ENCODE measurements around the gene FAM181A. TPM values are rescaled to one million over a fixed set of nuclear protein-coding genes. Genes with fewer than 3 reads are reported as not detected.
A peak's percentile ranks its signal among the peaks of the same experiment; 100 is the strongest.

The FAM181A gene
- total RNA-seq, 1 donor from 2014 or later = not detected

GRCh38 chr14:93971635-93972027 is 44.5 kb downstream of the FAM181A start:
- Mint-ChIP-seq H3K4me1 (peaks cover 70% of the 10 kb centered on the region), H3K27ac (peak overlapping the region; percentile 89), H3K9me3 (no peaks in the 10 kb centered on the region), H3K4me3 (peak overlapping the region; percentile 89), H3K27me3 (peaks cover 16% of the 10 kb centered on the region), H3K36me3 (ENCODE audit: low read depth) (no peaks in the 10 kb centered on the region)
- ChIA-PET POLR2A (interaction anchor here (1.4 to 6.6 kb wide), 6 partner anchors 9 to 109 kb away, joined by 4 to 133 read pairs (median 12); partner anchors contain the start of genes DDX24 and IFI27L1), CTCF (interaction anchor here (0.7 to 13.3 kb wide), 10 partner anchors 11 to 54 kb away, joined by 3 to 498 read pairs (median 12); partner anchors contain the start of gene OTUB2)
- intact Hi-C loops (cut with micrococcal nuclease) = loop anchor here (1.0 to 10.0 kb wide), 4 partner anchors 12 to 767 kb away; partner anchors contain the start of genes GON7, OTUB2 and UBR7
- ATAC-seq (ENCODE audit: low read depth) (no peak), DNase-seq (no peak)
- TF ChIP-seq, protein P1, sequence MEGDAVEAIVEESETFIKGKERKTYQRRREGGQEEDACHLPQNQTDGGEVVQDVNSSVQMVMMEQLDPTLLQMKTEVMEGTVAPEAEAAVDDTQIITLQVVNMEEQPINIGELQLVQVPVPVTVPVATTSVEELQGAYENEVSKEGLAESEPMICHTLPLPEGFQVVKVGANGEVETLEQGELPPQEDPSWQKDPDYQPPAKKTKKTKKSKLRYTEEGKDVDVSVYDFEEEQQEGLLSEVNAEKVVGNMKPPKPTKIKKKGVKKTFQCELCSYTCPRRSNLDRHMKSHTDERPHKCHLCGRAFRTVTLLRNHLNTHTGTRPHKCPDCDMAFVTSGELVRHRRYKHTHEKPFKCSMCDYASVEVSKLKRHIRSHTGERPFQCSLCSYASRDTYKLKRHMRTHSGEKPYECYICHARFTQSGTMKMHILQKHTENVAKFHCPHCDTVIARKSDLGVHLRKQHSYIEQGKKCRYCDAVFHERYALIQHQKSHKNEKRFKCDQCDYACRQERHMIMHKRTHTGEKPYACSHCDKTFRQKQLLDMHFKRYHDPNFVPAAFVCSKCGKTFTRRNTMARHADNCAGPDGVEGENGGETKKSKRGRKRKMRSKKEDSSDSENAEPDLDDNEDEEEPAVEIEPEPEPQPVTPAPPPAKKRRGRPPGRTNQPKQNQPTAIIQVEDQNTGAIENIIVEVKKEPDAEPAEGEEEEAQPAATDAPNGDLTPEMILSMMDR (IDR thresholded peaks at IDR 0.05) = no peak

GRCh38 chr14:93972618-93973205 is 45.6 kb downstream of the FAM181A start:
- Mint-ChIP-seq H3K27me3 (peaks cover 23% of the 10 kb centered on the region), H3K36me3 (ENCODE audit: low read depth) (no peaks in the 10 kb centered on the region), H3K4me3 (peak overlapping the region; percentile 7), H3K4me1 (peaks cover 65% of the 10 kb centered on the region), H3K9me3 (no peaks in the 10 kb centered on the region), H3K27ac (no peak overlapping the region)
- ChIA-PET POLR2A (interaction anchor here (3.7 to 6.6 kb wide), 2 partner anchors 10 to 15 kb away, joined by 17 to 133 read pairs; no protein-coding TSS in a partner anchor), CTCF (interaction anchor here (3.1 to 13.3 kb wide), 2 partner anchors 28 to 34 kb away, joined by 32 to 498 read pairs; no protein-coding TSS in a partner anchor)
- ATAC-seq (ENCODE audit: low read depth) = no peak
- TF ChIP-seq, protein P1 (IDR thresholded peaks at IDR 0.05) = no peak
- DNase-seq = no peak
- intact Hi-C loops (cut with micrococcal nuclease) = loop anchor here (10.0 kb wide), 1 partner anchor 768 kb away; the partner anchor contains the start of genes GON7 and UBR7

GRCh38 chr14:93973607-93974006 is 46.5 kb downstream of the FAM181A start:
- DNase-seq = no peak
- Mint-ChIP-seq H3K36me3 (ENCODE audit: low read depth) (no peaks in the 10 kb centered on the region), H3K4me1 (peaks cover 64% of the 10 kb centered on the region), H3K4me3 (no peak overlapping the region), H3K9me3 (no peaks in the 10 kb centered on the region), H3K27ac (no peak overlapping the region), H3K27me3 (peaks cover 23% of the 10 kb centered on the region)
- no peak for ATAC-seq (ENCODE audit: low read depth)
- TF ChIP-seq, protein P1 (IDR thresholded peaks at IDR 0.05) = no peak
- ChIA-PET CTCF (interaction anchor here (13.3 kb wide), 1 partner anchor 35 kb away, joined by 498 read pairs; no protein-coding TSS in a partner anchor), POLR2A (interaction anchor here (3.7 kb wide), 1 partner anchor 11 kb away, joined by 17 read pairs; no protein-coding TSS in a partner anchor)
- intact Hi-C loops (cut with micrococcal nuclease) = loop anchor here (10.0 kb wide), 1 partner anchor 769 kb away; the partner anchor contains the start of genes GON7 and UBR7

GRCh38 chr14:93974299-93974698 is 47.2 kb downstream of the FAM181A start:
- no peak overlapping the region for H3K27ac Mint-ChIP-seq
- no peak overlapping the region for H3K4me3 Mint-ChIP-seq
- H3K9me3 Mint-ChIP-seq = no peaks in the 10 kb centered on the region
- H3K27me3 Mint-ChIP-seq = peaks cover 23% of the 10 kb centered on the region
- no peaks in the 10 kb centered on the region for H3K36me3 Mint-ChIP-seq (ENCODE audit: low read depth)
- DNase-seq (no peak), ATAC-seq (ENCODE audit: low read depth) (no peak)
- H3K4me1 Mint-ChIP-seq = peaks cover 64% of the 10 kb centered on the region
- ChIA-PET CTCF (interaction anchor here (13.3 kb wide), 1 partner anchor 36 kb away, joined by 498 read pairs; no protein-coding TSS in a partner anchor), POLR2A (interaction anchor here (0.7 kb wide), 1 partner anchor 35 kb away, joined by 3 read pairs; no protein-coding TSS in a partner anchor)
- TF ChIP-seq, protein P1 (IDR thresholded peaks at IDR 0.05) = no peak
- intact Hi-C loops (cut with micrococcal nuclease) = loop anchor here (10.0 kb wide), 1 partner anchor 769 kb away; the partner anchor contains the start of genes GON7 and UBR7

- intact Hi-C loops (cut with micrococcal nuclease) = loop anchor here (10.0 kb wide), 1 partner anchor 770 kb away; the partner anchor contains the start of genes GON7 and UBR7
- TF ChIP-seq, protein P1 (IDR thresholded peaks at IDR 0.05) = no peak
- CTCF ChIA-PET = interaction anchor here (13.3 kb wide), 1 partner anchor 36 kb away, joined by 498 read pairs; no protein-coding TSS in a partner anchor
- DNase-seq (no peak), ATAC-seq (ENCODE audit: low read depth) (no peak)
- Mint-ChIP-seq H3K27ac (no peak overlapping the region), H3K27me3 (peaks cover 23% of the 10 kb centered on the region), H3K36me3 (ENCODE audit: low read depth) (no peaks in the 10 kb centered on the region), H3K4me3 (no peak overlapping the region), H3K4me1 (peaks cover 61% of the 10 kb centered on the region), H3K9me3 (no peaks in the 10 kb centered on the region)
- POLR2A ChIA-PET = interaction anchor here (0.7 kb wide), 1 partner anchor 35 kb away, joined by 3 read pairs; no protein-coding TSS in a partner anchor
These were observed 47.7 kb downstream of the FAM181A start for GRCh38 chr14:93974833-93975232.
